Neutrophil (primary cell): ENCODE results near the gene SPSB1.

ENCODE experiments used
- H3K27ac ChIP-seq: fragments of 200-600 bp; sonication (generic); 2 replicates; pipeline ENCODE4 v1.5.1; 2016; ENCODE audit warnings: mild to moderate bottlenecking, moderate library complexity
- H3K27me3 ChIP-seq: fragments of 200-600 bp; sonication (generic); 2 replicates; pipeline ENCODE4 v1.6.0; 2016; ENCODE audit warnings: mild to moderate bottlenecking
- H3K36me3 ChIP-seq: fragments of 200-600 bp; sonication (generic); 2 replicates; pipeline ENCODE4 v1.5.1; 2017
- H3K4me1 ChIP-seq, 2 experiments: fragments of 200-600 bp in 1 of 2; sonication (generic) in 1 of 2; 1 replicate in 1 of 2; 2 replicates in 1 of 2; pipeline versions ENCODE4 v1.5.1 to v1.6.1; 2013 to 2016; ENCODE audit warnings: low read depth in 1 of 2, low read length in 1 of 2, mild to moderate bottlenecking in 1 of 2, moderate library complexity in 1 of 2; ENCODE audit not compliant: control insufficient read depth in 1 of 2, insufficient read depth in 1 of 2
- H3K4me3 ChIP-seq, 2 experiments: fragments of 200-600 bp in 1 of 2; sonication (generic) in 1 of 2; 1 replicate in 1 of 2; 2 replicates in 1 of 2; pipeline ENCODE4 v1.5.1; 2013 to 2016; ENCODE audit warnings: low read depth in 1 of 2, low read length in 1 of 2, mild to moderate bottlenecking in 1 of 2, moderate library complexity in 1 of 2
- H3K9me3 ChIP-seq: fragments of 200-600 bp; sonication (generic); 2 replicates; pipeline ENCODE4 v1.5.1; 2016
- CTCF ChIP-seq: fragments of 200-600 bp; sonication (generic); IDR thresholded peaks from 2 replicates; pipeline ENCODE4 v1.5.1; 2016; ENCODE audit warnings: antibody characterized with exemption

SPSB1 gene

GRCh38 chr1:9316080-9316444 lies 23.4 kb downstream of the SPSB1 start:
- Histone ChIP-seq H3K27me3 (peaks cover 47% of the 10 kb centered on the region), H3K36me3 (no peaks in the 10 kb centered on the region), H3K9me3 (no peaks in the 10 kb centered on the region), H3K4me1 (no peaks in the 10 kb centered on the region), H3K27ac (no peak overlapping the region), H3K4me3 (no peak overlapping the region)
- no peak for TF ChIP-seq CTCF

GRCh38 chr1:9316512-9316911 lies 23.8 kb downstream of the SPSB1 start:
- H3K4me3 ChIP-seq: no peak overlapping the region
- peaks cover 47% of the 10 kb centered on the region for H3K27me3 ChIP-seq
- no peak overlapping the region for H3K27ac ChIP-seq
- TF ChIP-seq CTCF: no peak
- H3K9me3 ChIP-seq: no peaks in the 10 kb centered on the region
- H3K4me1 ChIP-seq: no peaks in the 10 kb centered on the region
- no peaks in the 10 kb centered on the region for H3K36me3 ChIP-seq

GRCh38 chr1:9317072-9317471 lies 24.4 kb downstream of the SPSB1 start:
- Histone ChIP-seq H3K36me3 (no peaks in the 10 kb centered on the region), H3K4me3 (no peak overlapping the region), H3K4me1 (no peaks in the 10 kb centered on the region), H3K9me3 (no peaks in the 10 kb centered on the region), H3K27ac (no peak overlapping the region), H3K27me3 (peaks cover 47% of the 10 kb centered on the region)
- TF ChIP-seq CTCF: no peak

- Histone ChIP-seq H3K27ac (no peak overlapping the region), H3K36me3 (no peaks in the 10 kb centered on the region), H3K27me3 (peaks cover 47% of the 10 kb centered on the region), H3K4me3 (no peak overlapping the region), H3K4me1 (no peaks in the 10 kb centered on the region), H3K9me3 (no peaks in the 10 kb centered on the region)
- TF ChIP-seq CTCF: no peak
Observed at GRCh38 chr1:9317591-9318417, 25.1 kb downstream of the SPSB1 start.

GRCh38 chr1:9319208-9319788 lies 26.6 kb downstream of the SPSB1 start:
- H3K4me3 ChIP-seq: no peak overlapping the region
- TF ChIP-seq CTCF: no peak
- no peaks in the 10 kb centered on the region for H3K4me1 ChIP-seq
- H3K36me3 ChIP-seq: no peaks in the 10 kb centered on the region
- H3K27ac ChIP-seq: no peak overlapping the region
- H3K27me3 ChIP-seq: peaks cover 47% of the 10 kb centered on the region
- H3K9me3 ChIP-seq: no peaks in the 10 kb centered on the region
